ENCODE data around the gene CEP112. TPM values are rescaled to one million over a fixed set of nuclear protein-coding genes. Genes with fewer than 3 reads are reported as not detected.

Gene CEP112
- total and polyA plus RNA-seq, 7 donors = 4.5 to 19.4 (median 9.7) TPM

DNA sequence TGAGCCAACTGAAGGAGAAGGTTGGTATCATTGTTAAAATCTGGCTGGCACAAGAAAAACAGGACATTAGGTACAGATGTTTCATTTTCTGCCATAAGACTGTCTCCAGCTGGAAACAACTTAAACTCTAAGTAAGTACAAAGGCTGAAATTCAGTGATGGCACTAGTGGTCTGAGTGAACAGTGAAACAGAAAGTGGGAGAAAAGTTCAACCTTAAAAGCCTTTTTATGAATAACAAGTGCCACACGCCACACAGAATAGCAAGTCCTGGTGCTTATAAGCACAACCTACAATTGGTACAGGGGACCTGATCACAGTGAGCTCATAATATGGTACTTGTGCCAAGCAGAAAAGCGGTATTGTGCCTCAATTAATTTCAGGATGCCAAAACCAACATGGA lies 56.7 kb downstream of the CEP112 start:
- H3K36me3 ChIP-seq (ENCODE audit: insufficient read depth in 1 of 2, low read depth in 1 of 2) = peaks cover 3 to 6% of the 10 kb centered on the region in 2 donors
- no peaks in the 10 kb centered on the region for H3K9me3 ChIP-seq
- TF ChIP-seq, protein P1, sequence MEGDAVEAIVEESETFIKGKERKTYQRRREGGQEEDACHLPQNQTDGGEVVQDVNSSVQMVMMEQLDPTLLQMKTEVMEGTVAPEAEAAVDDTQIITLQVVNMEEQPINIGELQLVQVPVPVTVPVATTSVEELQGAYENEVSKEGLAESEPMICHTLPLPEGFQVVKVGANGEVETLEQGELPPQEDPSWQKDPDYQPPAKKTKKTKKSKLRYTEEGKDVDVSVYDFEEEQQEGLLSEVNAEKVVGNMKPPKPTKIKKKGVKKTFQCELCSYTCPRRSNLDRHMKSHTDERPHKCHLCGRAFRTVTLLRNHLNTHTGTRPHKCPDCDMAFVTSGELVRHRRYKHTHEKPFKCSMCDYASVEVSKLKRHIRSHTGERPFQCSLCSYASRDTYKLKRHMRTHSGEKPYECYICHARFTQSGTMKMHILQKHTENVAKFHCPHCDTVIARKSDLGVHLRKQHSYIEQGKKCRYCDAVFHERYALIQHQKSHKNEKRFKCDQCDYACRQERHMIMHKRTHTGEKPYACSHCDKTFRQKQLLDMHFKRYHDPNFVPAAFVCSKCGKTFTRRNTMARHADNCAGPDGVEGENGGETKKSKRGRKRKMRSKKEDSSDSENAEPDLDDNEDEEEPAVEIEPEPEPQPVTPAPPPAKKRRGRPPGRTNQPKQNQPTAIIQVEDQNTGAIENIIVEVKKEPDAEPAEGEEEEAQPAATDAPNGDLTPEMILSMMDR (IDR thresholded peaks at IDR 0.05) = no peak
- H3K27ac ChIP-seq = no peak overlapping the region
- H3K27me3 ChIP-seq (ENCODE audit: insufficient read depth in 3 of 3, low read length in 2 of 3) = no peaks in the 10 kb centered on the region
- intact Hi-C loops (cut with DNase I) = no loop called here
- H3K4me3 ChIP-seq = no peak overlapping the region
- ATAC-seq (no peak), DNase-seq (no peak)
- 89 to 95% (median 91%) methylated on average over 2 of the region's 2 CpGs for WGBS, 3 donors
- no peaks in the 10 kb centered on the region for H3K4me1 ChIP-seq

DNA sequence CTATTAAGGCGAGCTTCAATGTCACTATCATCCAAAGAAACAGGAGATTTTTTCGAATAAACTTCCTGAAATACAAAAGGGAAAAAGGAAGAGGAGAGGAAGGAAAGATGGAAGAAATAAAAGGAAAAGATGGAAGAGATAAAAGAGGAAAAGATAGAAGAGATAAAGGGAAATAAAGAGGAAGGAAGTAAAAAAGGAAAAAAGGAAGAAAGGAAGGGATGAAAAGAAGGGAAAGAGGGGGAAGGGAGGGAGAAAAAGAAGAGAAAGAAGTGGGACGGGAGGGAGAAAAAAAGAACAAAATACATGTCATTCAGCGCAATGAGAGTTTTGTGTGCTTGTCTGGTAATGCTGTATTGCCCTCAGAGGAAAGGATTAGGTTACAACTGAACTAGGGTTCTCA lies 62.2 kb downstream of the CEP112 start:
- no peak overlapping the region for H3K27ac ChIP-seq
- H3K4me1 ChIP-seq = no peaks in the 10 kb centered on the region
- H3K36me3 ChIP-seq (ENCODE audit: insufficient read depth in 1 of 2, low read depth in 1 of 2) = no peaks in the 10 kb centered on the region
- no peaks in the 10 kb centered on the region for H3K27me3 ChIP-seq (ENCODE audit: insufficient read depth in 3 of 3, low read length in 2 of 3)
- no peak for ATAC-seq
- no peak overlapping the region for H3K4me3 ChIP-seq
- DNase-seq = no peak
- intact Hi-C loops (cut with DNase I) = no loop called here
- no peaks in the 10 kb centered on the region for H3K9me3 ChIP-seq
- 92 to 95% (median 93%) methylated on average over 4 of the region's 4 CpGs for WGBS, 3 donors
- TF ChIP-seq, protein P1 (IDR thresholded peaks at IDR 0.05) = no peak

DNA sequence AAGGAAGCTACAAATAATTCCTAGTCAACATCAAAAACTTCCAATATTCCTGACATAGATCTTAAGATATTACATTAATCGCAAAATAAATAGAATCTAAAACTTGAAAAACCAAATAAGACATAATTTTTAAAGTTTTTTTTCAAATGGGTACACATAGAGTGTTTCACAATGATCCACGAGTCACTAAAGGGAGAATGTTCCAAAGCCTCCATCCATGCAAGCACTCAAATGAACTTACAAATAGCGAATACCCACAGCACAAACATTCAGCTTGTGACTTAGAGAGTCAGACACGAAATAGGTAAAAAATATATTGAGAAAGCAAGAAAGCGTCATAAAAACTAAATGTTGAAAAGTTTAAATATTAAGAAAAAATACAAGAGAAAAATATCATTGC lies 65.7 kb downstream of the CEP112 start:
- peaks cover 0 to 7% of the 10 kb centered on the region in 2 donors for H3K36me3 ChIP-seq (ENCODE audit: insufficient read depth in 1 of 2, low read depth in 1 of 2)
- 95% methylated on average over 5 of the region's 5 CpGs for WGBS, 3 donors
- H3K27me3 ChIP-seq (ENCODE audit: insufficient read depth in 3 of 3, low read length in 2 of 3) = no peaks in the 10 kb centered on the region
- H3K9me3 ChIP-seq = no peaks in the 10 kb centered on the region
- intact Hi-C loops (cut with DNase I) = no loop called here
- TF ChIP-seq, protein P1 (IDR thresholded peaks at IDR 0.05) = no peak
- DNase-seq (no peak), ATAC-seq (no peak)
- H3K4me3 ChIP-seq = no peak overlapping the region
- no peak overlapping the region for H3K27ac ChIP-seq
- no peaks in the 10 kb centered on the region for H3K4me1 ChIP-seq

DNA sequence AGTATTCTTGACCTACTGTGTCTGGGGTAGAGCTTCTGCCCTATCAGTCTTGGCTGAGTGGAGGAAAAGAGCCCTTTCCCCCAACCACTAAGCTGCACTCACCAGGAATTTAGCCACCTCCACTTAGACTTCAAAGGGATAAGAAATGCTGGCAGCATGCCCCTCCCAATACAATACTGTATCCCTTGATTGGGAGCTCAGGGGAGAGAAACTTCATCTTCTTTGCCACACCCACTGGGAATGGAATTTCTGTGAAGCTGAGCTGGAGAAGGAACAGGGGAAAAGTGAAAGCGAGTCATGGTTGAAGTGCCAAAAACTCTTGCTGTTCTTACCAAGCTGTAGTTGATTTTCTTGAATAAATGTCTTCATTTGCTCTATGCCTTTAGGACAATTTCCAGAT lies 68.8 kb downstream of the CEP112 start:
- H3K36me3 ChIP-seq (ENCODE audit: insufficient read depth in 1 of 2, low read depth in 1 of 2) = peaks cover 0 to 7% of the 10 kb centered on the region in 2 donors
- intact Hi-C loops (cut with DNase I) = no loop called here
- H3K9me3 ChIP-seq = no peaks in the 10 kb centered on the region
- no peak for ATAC-seq
- WGBS, 3 donors = 86 to 93% (median 91%) methylated on average over 1 of the region's 1 CpG
- no peaks in the 10 kb centered on the region for H3K4me1 ChIP-seq
- TF ChIP-seq, protein P1 (IDR thresholded peaks at IDR 0.05) = no peak
- H3K27ac ChIP-seq = no peak overlapping the region
- no peak overlapping the region for H3K4me3 ChIP-seq
- no peak for DNase-seq
- no peaks in the 10 kb centered on the region for H3K27me3 ChIP-seq (ENCODE audit: insufficient read depth in 3 of 3, low read length in 2 of 3)

DNA sequence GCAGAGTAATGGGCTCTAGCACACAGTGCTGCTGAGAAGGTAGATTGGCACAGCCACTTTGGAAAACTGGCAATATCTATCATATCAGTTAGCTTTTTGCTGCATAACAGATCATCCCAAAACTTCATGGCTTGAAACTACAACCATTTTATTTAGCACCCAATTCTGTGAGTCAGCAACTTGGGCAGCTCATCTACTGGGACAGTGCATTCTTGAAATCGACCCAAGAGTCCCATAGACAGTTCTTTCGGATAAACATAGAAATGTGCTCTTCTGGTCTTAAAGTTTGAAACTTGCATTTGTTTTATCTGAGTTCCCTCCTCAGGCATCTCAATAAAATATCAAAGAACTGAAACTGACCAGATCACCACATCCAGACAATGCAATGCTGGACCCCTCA lies 76.7 kb downstream of the CEP112 start:
- no peaks in the 10 kb centered on the region for H3K4me1 ChIP-seq
- WGBS, 3 donors = 51 to 86% (median 63%) methylated on average over 2 of the region's 2 CpGs
- H3K9me3 ChIP-seq = no peaks in the 10 kb centered on the region
- intact Hi-C loops (cut with DNase I) = no loop called here
- H3K27ac ChIP-seq = no peak overlapping the region
- no peaks in the 10 kb centered on the region for H3K27me3 ChIP-seq (ENCODE audit: insufficient read depth in 3 of 3, low read length in 2 of 3)
- no peak for ATAC-seq
- peaks cover 0 to 2% of the 10 kb centered on the region in 2 donors for H3K36me3 ChIP-seq (ENCODE audit: insufficient read depth in 1 of 2, low read depth in 1 of 2)
- DNase-seq = no peak
- H3K4me3 ChIP-seq = no peak overlapping the region
- TF ChIP-seq, protein P1 (IDR thresholded peaks at IDR 0.05) = no peak
